Smooth muscle cell of the coronary artery (primary cell): ENCODE measurements around the gene GLOD4. TPM values are rescaled to one million over a fixed set of nuclear protein-coding genes. Genes with fewer than 3 reads are reported as not detected.

Experiments used
- total RNA-seq: library from RNA; depleted of rRNA; stranded (reverse); fragments of >200 nt; gene quantifications from 2 replicates; pipeline ENCODE4 v1.2.3, GENCODE V29; 2014; ENCODE audit warnings: low replicate concordance

Gene GLOD4, protein sequence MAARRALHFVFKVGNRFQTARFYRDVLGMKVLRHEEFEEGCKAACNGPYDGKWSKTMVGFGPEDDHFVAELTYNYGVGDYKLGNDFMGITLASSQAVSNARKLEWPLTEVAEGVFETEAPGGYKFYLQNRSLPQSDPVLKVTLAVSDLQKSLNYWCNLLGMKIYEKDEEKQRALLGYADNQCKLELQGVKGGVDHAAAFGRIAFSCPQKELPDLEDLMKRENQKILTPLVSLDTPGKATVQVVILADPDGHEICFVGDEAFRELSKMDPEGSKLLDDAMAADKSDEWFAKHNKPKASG
- 32.6 and 37.7 TPM in 2 replicates for total RNA-seq

DNA sequence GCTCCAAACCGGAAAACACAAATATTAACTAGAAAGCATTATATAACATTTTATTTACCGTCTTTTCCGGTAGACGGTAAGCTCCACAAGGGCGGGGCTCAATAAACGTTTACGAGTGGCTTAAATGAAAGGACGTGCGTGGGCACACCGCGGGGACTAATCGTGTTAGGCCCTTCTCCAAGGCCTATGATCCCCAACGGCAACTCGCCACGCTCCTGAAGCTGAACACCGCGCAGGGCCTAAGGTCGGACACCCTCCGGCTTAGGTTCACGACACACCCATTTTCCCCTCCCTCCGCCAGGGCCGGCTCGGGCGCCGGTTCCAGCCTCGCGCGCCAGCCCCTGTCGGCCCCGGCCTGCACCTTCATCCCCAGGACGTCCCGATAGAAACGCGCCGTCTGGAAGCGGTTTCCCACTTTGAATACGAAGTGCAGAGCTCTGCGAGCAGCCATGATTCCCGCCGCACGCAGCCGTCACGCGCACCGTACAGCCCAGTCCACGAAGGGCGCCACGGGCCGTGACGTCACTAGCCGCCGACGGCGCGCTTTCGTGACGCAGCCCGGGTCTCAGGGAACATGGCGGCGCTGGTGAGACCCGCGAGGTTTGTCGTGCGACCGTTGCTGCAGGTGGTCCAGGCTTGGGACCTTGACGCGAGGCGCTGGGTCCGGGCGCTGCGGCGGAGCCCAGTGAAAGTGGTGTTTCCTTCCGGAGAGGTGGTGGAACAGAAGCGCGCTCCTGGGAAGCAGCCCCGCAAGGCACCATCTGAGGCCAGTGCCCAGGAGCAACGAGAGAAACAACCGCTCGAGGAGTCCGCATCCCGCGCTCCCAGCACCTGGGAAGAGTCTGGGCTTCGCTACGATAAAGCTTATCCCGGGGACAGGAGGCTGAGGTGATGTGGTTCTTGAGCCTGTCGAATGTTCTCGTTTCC lies at the start of gene GLOD4, which contains the start of gene MRM3:
Gene GLOD4 (minus strand): TSS at position 476 of the 927 bp plus-strand sequence. CDS start 25 bp downstream, at position 451.
Gene MRM3 (plus strand): TSS at position 549 of the 927 bp plus-strand sequence. CDS start 26 bp downstream, at position 575.

DNA sequence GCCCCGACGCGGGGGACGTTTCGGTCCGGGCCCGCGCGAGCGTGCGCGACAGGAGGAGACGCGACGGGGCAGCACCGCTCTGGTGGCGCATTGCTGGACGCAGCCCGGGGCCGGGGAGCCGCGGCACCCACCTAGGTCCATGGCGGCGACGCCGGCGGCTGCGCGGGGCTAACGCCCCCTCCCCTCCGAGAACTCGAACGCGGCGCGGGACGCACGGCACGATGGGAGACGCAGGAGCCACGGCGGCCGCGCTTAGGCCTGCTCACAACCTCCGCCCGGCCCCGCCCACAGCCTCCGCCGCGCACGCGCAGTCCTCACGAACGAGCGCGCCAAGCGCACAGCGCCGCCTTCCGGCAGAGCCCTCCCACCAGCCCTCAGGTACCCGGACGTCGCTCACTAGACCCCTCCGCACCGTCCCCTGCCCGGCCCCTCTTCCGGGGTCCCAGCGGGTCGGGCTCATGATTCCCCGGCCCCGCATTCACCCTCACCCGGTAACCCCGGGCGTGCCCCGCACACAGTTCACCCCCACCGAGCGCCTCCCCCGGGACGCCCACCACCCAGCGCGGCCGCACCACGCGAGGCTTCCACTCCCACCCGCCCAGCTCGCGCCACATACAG lies 30.0 kb downstream of the GLOD4 start, which contains the start of gene GEMIN4:
Gene GEMIN4 (minus strand): TSS at position 263 of the 618 bp plus-strand sequence. CDS start 122 bp downstream, at position 141.

DNA sequence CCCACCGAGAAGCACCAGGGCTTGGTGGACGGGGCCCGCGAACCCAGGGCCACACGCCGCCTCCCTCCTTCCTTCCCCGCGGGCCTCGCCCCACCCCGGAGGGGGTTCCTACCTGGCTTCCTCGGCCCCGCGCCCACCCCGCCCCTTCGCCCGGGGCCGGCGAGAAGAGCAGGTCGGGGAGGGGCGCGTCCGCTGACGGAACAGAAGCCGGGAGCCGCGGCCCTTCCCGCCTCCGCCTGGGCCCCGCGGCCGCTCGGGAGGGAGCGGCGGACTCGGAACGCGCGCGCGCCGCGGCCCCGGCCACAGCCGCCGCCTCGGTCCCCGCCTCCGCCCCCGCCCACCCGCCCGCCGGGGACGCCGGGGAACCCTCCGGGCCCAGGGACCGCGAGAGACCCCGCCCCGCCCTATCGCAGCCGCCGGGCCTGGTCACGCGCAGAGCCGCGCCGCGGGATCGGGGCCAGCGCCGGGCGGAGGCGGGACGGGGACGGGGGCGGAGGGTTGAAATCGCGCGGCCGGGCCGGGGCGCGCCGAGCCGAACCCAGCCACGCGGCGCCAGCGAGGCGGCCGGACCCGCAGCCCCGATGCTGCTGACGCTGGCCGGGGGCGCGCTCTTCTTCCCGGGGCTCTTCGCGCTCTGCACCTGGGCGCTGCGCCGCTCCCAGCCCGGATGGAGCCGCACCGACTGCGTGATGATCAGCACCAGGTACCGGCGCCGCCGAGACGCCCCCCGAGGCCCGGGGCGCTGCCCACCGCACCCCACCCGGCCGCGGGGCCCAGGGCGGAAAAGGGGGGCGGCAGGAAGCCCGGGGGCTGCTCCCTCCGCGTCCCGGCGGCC lies 49.8 kb downstream of the GLOD4 start, which contains the start of gene TLCD3A:
Gene TLCD3A (plus strand): TSS at position 530 of the 835 bp plus-strand sequence. CDS start 52 bp downstream, at position 582.

Other genes starting within 250 kb of the GLOD4 start
- gene VPS53, start 67.4 kb downstream of the GLOD4 start, total RNA-seq: 20.4 and 22.0 TPM in 2 replicates
- 18.9 and 21.1 TPM in 2 replicates for gene TLCD3A, start 49.7 kb downstream of the GLOD4 start, total RNA-seq
- gene GEMIN4, start 30.0 kb downstream of the GLOD4 start, total RNA-seq: 9.2 and 9.5 TPM in 2 replicates
- gene MRM3, start 73 bp upstream of the GLOD4 start, total RNA-seq: 17.6 and 22.5 TPM in 2 replicates
- 2.2 and 5.9 TPM in 2 replicates for gene NXN, start 197.5 kb upstream of the GLOD4 start, total RNA-seq
- gene TIMM22, start 214.8 kb upstream of the GLOD4 start, total RNA-seq: 8.9 and 11.2 TPM in 2 replicates